Muscle of arm (tissue), 12 donors: ENCODE data around the gene ACAD11. TPM values are rescaled to one million over a fixed set of nuclear protein-coding genes. Genes with fewer than 3 reads are reported as not detected.
A peak's percentile ranks its signal among the peaks of the same experiment; 100 is the strongest.
"Not testable (repeated sequence)": the region's sequence is repeated elsewhere in the genome, so short reads cannot be mapped to it uniquely, and the experiment has no call there.

ENCODE experiments used
- DNase-seq: peaks from one replicate; pipeline ENCODE4 v3.0.0-alpha.2; 2013
- polyA plus RNA-seq, 12 donors: library from polyadenylated mRNA; unstranded; fragments of 120-200 nt; gene quantifications; one replicate each; pipeline ENCODE4 v1.2.1, GENCODE V29; 2013; ENCODE audit not compliant: insufficient read length in 12 of 12

The ACAD11 gene
- polyA plus RNA-seq, 12 donors = 8.2 to 43.0 (median 13.3) TPM; not detected in 1

DNA sequence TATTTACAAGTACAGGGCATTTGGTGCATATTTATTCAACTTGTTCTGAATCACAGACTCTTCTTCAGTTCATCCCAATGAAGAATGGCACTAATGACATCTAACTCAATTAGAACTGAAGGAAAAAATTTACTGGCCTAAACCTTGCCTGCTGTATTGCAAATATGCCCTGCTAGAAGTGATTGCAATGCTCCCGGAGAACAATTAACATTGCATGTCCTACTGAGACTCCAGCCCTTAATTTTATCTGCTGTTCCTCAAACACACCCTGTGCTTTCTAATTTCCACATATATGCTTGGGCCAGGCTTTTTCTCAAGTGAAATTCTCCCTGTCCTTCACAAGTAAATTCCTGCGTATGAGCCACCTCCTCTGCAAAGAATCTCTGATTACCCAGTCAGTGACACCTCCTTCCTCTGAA lies 54.2 kb downstream of the ACAD11 start:
- no peak for DNase-seq

DNA sequence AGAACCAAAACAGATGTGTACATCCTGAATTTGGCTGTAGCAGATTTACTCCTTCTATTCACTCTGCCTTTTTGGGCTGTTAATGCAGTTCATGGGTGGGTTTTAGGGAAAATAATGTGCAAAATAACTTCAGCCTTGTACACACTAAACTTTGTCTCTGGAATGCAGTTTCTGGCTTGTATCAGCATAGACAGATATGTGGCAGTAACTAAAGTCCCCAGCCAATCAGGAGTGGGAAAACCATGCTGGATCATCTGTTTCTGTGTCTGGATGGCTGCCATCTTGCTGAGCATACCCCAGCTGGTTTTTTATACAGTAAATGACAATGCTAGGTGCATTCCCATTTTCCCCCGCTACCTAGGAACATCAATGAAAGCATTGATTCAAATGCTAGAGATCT lies 59.0 kb downstream of the ACAD11 start:
- not testable (repeated sequence) for DNase-seq

DNA sequence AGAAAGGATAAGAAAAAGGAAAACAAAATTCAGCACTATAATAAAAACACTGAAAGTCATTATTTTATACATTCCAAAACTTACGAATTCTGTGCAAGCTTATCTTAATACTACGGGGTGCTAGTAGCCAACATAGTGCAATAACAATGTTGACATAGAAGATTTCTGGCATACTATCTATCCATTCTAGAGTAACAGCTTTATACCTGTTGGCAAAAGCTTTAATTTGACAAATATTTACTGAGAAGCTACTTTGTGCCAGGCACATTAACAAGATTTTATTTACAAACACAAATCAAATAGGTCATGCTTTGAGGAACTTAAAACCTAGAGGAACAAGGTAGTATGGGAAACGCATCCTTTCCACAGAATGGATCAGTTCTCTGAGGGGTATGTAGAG lies 61.4 kb downstream of the ACAD11 start:
- no peak for DNase-seq

DNA sequence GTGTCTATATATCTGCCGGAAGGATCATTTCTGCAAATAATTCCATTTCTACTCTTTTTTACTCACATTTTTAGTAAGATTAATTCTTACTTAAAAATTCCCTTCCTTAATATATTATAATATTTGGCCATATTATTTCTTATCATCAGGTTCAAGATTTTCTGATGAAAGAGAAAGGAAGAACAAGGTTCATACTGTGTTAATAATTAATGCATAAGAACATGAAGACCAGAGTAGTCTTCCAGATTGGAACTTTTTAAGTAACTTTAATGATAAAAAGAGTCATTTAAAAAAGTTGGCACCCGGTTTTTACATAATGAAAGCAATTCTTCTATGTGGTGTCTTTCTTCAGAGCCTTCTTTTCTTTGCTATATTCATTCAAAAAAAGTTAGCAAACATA lies 61.9 kb downstream of the ACAD11 start:
- no peak for DNase-seq

DNA sequence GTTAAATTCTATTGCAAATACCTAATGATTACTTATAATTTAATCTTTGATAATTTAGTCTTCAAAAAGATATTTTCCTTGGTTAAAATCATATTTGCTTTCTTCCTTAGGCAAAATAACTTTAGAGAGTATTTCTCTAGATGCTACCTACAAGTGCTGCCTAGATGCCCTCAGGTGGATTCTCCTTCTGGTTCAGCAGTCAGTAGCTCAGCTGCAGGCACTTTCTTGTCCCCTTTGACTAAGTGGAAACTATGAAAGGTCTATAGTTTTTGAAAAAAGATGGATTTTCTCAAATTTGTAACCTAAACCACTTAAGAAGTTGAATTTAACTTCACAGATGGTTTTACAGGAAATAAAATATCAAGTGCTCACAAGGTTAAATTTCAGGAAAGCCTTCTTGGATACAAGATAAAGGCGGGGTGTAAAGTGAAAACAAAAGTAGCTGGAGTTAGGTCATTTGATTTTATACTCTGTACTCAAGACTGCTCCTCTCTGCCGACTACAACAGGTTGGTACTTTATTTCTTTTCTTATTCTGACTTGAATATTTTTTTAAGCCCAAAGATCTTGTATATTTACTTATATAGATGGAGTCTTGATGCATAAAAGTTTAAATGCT lies 62.7 kb downstream of the ACAD11 start, which contains the start of gene ACKR4:
ACKR4 (plus strand) TSS at position 455 of the 618 bp plus-strand sequence. CDS start 3,128 bp downstream, outside the sequence.
- DNase-seq = no peak

DNA sequence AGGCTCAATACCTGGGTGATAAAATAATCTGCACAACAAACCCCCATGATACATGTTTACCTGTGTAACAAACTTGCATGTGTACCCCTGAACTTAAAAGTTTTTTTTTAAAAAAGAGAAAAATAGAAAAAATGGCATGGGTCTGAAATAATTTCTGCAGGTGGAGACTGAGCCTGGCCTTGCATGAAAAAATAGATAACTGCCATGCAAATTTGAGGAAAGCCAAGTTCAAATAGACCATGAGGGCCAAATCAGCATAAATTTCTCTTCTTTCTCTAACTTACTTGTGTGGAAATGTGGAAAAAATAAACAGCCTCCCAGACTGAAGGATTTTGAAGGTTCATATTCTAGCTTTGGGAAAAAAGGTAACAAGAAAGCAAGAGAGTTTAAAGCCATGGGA lies 63.3 kb downstream of the ACAD11 start:
- DNase-seq = no peak

DNA sequence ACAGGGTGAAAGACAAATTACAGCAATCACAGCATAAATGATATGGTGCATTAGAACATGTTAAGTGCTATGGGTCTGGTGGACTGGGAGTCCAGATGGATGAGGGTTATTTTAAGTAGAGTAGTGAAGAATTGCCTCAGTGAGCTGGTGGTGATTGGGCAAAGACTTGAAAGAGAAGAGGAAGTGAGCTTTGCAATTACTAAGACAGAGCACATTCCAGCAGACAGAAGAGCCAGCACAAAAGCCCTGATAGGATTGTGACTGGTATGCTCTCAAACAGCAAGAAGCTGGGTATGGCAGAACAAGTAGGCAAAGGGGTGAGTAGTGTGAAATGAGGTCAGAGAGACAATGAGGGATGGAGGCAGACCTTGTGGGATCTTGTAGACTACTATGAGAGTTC lies 64.6 kb downstream of the ACAD11 start:
- no peak for DNase-seq

DNA sequence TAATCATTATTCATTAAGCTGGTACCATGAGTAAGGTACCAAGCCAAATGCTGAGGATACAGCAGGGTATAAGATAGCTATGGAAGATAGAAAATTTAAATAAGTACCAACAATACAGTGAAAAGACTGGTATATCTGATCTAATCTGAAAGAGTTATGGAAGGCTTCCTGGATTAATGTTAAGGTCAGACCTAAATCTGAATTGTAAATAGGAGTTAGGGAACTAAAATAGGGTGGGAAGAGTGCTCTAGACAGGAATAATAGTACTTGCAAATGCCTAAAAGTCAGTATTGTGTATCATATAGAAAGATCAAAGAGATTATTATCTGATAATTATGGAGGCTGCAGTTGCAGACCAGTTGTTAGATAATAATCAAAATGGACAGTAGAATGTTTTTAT lies 65.1 kb downstream of the ACAD11 start:
- no peak for DNase-seq

DNA sequence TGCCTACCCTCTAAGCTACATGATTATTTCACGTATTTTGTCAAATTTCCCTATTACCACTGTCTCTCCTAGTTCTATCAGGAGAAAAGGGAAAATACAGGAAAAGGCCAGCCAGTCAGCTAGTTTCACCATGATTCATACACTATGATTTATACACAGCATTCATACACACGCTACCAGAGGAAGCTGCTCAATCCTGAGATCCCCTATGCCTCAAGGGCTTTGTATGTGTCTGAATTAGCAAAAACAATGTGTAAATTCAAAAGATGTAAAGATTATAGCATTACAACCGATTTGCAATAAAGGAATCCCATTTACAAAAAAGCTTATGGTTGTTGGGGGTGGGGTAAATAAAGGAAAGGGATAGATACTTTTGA lies 65.7 kb downstream of the ACAD11 start:
- no peak for DNase-seq

DNA sequence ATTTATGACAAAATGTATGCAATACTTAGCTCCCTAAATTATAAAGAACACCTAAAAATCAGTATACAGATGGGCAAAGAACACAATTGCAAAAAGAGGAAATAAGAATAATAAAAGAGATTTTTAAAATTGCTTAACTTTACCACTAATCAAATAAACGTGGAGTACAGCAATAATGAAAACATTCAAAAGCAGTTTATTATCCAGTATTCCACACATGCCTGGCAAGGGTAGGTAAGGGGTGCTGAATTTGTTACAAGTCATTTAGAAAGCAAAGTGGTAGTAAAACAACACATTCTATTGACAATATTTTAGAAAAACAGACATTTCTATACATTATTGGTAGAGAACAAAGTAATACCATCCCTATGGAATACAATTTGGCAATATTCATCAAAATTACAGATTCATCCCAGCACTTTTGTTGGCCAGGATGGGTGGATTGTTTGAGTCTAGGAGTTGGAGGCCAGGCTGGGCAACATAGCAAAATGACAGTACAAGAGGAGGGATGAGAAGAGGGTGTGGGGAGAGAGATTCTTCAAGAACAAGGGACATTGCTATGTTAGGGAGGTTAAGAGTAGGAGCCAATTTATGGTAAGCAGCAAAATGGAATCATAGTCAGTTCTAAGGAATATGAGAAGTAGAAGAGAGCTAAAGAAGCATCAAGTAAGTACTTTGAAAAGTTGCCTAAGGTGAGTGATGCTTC lies 66.2 kb downstream of the ACAD11 start:
- DNase-seq = no peak

DNA sequence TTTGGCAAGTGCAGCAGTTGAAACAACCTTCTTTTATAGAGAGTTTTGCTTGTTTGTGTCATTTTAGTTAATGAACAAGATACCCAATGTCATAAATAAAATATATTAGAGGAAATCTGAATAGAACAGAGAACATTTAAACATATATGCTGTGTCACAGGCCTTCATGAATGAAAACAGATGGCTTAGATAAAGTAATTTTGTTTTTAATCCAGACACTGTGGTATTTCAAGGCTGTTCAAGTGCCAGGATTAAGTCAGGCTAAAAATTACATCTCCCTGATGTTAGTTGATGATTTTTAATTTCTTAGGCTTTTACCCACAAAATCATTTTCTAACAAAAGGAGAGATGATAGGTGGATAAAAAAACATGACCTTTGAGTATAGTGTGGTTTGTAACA lies 67.4 kb downstream of the ACAD11 start:
- DNase-seq = no peak

DNA sequence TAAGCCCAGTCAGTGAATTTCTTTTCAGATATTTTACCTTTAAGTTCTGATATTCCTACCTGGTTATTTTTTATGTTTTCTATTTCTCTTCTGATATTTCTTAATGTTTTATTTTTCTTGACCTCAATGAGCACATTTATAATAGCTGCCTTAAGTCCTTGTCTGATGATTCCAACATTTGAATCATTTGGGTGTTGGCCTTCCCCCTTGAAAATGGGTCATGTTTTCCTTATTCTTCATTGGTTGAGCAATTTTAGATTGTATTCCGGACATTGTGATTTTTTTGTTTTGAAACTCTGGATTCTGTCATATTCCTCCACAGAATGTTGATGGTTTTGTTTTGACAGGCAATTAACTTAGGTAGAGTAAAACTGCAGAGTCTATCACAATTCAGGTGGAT lies 72.2 kb downstream of the ACAD11 start:
- DNase-seq = no peak

DNA sequence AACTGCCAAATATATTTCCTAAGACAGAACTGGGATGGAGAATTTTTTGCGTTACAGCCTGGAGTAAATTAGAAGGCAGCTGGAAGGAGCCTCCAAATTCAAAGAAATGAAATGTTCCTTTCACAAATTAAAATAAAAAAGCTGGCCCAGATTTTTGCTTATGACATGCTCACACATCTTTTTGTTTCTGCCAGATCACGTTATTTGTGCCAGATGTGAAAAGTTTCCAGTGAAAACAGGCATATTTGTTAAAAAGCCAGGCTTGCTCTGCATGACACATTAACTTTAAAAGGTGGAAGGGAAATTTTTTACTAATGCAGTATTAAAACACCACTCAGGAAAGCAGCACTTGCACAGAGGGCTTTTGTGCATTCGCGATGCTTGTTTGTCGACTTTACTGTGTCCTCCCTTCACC lies 85.8 kb downstream of the ACAD11 start:
- DNase-seq = peak; percentile 85

DNA sequence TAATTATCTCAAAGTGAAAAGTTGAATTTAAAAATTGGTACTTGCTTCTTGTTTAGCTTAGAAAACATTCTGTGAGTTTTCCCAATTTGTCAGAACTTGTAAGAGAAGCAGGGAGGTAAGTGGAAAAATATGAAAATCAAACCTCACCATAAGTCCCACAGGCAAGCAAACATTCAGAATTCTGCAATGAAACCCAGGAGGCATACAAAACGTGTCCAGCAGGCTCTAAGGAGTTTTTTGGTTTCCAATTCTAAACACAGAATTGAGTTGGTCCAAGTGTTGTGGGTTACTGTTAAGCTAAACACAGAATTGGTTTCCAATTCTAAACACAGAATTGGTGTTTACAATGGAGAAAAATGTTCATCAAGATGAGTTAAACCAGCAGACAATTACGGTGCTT lies 89.6 kb downstream of the ACAD11 start:
- no peak for DNase-seq

DNA sequence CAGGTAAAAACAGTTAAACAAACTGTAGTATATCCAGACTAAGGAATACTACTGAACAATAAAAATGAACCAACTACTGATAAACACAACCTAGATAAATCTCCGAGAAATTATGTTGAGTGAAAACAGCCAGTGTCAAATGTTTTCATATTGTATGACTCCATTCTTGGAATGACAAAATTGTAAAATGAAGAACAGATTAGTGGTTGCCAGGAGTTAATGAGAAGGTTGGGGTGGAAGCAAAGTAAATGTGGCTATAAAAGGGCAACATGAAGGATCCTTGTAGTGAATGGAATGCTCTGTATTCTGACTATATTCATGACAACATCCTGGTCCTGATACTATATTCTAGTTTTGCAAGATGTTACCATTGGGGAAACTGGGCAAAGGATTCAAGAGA lies 90.0 kb downstream of the ACAD11 start:
- no peak for DNase-seq

DNA sequence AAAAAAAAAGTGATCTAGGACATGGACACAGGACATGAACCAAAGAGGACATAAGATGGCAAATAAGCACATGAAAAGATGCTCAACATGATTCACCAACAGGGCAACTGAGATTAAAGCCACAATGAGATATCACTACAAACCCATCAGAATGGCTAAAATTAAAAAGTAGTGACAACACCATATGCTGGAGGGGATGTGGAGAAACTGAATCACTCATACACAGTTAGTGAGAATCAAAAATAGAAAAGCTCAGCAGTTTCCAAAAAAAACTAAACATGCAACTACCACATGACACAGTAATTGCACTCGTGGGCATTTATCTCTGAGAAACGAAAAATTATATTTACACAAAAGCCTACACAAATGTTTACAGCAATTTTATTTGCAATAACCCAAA lies 90.5 kb downstream of the ACAD11 start:
- DNase-seq = no peak

DNA sequence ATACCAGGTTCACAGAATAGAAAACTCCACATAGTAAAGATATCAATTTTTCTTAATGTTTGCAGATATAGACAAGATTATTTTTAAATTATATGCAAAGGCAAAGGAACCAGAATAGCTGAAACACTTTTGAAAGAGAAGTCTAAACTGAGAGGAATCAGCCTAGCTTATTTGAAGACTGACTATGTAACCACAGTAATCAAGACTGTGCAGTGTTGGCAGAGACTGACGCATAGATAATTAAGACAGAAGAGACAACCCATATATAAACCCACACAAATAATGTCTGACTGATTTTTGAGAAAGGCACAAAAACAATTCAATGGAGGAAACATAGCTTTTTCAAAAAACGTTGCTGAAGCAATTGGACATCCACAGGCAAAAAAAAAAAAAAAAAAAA lies 91.2 kb downstream of the ACAD11 start:
- no peak for DNase-seq

DNA sequence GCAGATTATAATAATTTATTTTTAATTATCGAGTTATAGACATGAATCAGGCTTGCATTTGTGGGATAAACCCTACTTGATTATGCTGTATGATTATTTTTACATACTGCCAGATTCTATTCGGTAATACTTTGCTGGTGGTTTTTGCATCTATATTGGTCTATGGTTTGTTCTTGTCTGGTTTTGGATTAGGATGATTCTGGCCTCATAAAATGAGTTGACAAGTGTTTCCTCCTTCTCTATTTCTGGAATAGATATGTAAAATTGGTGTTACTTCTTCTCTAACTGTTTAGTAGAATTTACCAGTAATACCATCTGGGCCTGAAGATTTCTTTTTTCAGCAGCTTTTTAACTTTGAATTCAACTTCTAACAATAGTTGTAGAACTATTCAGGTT lies 95.5 kb downstream of the ACAD11 start:
- no peak for DNase-seq

DNA sequence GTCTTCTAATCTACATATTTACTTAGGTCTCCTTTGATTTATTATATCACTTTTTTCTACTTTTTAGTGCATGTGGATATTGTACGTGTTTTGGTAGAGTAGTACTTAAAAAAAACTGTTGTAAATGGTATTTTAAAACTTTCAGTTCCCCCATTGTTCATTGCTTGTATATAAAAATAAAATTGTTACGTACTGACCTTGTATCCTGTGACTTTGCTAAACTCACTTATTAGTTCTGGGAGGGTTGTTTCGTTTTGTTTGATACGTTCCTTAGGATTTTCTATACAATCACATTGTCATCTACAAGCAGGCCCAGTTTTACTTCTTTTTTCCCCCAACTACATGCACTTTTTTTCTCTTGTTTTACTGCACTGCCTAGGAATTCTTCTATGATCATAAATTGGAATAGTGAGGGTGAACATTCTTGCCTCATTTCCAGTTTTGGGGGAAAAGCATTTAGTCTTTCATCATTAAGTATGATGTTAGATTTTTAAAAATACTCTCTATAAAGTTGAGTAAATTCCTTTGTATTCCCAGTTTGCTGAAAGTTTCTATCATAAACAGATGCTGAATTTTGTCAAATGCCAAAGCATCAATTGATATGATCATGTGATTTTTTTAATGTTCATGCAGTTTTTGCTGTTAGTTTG lies 96.1 kb downstream of the ACAD11 start:
- DNase-seq = no peak

DNA sequence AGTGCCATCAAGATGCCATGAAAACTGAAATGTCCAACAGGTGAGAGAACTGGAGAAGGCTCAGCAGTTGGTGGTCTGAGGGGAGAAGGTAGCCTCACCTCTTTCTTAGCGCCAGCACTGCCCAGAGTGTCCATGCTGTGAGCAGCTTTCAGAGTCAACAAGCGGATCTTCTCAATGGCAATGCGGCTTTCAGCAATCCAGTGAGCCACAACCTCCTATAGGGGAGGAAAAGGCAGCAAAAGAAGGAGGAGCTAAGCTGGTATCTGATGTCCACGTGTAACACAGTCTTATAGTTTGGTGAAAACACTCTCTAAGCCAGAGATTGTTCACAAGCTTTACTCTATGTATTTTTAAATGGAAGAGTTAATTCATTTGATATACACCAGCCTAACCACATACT lies 98.6 kb downstream of the ACAD11 start:
- DNase-seq = no peak

DNA sequence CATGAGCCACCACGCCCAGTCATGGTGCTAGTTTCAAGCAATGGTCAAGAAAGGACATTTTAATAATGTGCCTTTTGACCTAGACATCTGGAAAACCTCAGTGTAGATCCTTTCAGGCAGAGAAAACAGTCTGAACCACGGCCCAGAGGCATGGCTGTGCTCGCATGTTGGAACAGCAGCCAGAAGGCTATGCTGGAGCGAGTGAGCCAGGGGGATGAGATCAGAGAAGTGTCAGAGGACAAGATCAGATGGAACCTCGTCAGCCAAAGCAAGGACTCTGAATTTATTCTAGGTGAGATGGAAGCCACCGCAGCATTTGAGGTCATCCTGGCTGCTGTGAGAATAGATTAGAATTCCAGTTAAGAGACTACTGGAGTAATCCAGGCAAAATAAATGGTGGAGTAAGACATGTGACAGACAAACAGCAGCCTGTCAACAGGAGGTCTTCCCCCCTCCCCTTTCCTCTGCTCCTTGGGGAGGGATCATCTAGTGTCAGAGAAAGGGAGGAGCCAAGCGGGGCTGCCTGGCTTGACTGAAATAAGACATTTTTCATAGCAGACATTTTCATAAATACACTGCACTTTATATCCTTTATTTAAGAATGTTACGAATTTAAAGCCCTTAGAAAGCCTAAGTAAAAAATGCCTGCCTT lies 103.0 kb downstream of the ACAD11 start:
- DNase-seq = peak; percentile 85

DNA sequence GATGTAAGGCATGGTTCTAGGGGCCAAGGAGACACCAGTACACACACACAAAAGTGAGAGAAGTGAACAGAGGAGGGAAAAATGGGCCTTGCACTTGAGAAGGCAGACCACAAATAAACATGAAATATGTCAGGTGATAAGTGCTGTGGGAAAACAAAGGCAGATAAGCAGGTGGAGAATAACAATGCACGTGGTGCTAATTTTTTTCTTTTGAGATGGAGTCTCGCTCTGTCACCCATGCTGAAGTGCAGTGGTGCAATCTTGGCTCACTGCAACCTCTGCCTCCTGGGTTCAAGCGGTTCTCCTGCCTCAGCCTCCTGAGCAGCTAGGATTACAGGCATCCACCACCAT lies 103.6 kb downstream of the ACAD11 start:
- not testable (repeated sequence) for DNase-seq
